Spleen (tissue), 7 donors: Measurements from ENCODE around the gene SRSF8.

Experiments used
- POLR2AphosphoS5 ChIP-seq, 3 donors: sonication (generic); formaldehyde crosslinking; IDR thresholded peaks; one replicate each; pipeline ENCODE4 v1.5.1; 2017; ENCODE audit warnings: antibody characterized with exemption in 3 of 3
- TF ChIP-seq, protein P1 (sequence below), 11 experiments: fragments of 200-600 bp in 7 of 11; fragments of 450-650 bp in 4 of 11; sonication (generic) in 4 of 11; IDR thresholded peaks in 8 of 11; conservative IDR thresholded peaks in 3 of 11; 1 replicate in 7 of 11; 2 replicates in 4 of 11; pipeline versions ENCODE4 v1.4.0 to v1.8.0; 2016 to 2021; ENCODE audit warnings: antibody characterized with exemption in 11 of 11, inconsistent platforms in 4 of 11, mild to moderate bottlenecking in 1 of 11
- donor health status: DM: no; HTN: no; CAD: no; lungs with moderate emphysema.
- donor health status: DM: no; HTN: no; CAD: no.
- donor health status: DM: no; HTN: no; CAD: no.

DNA sequence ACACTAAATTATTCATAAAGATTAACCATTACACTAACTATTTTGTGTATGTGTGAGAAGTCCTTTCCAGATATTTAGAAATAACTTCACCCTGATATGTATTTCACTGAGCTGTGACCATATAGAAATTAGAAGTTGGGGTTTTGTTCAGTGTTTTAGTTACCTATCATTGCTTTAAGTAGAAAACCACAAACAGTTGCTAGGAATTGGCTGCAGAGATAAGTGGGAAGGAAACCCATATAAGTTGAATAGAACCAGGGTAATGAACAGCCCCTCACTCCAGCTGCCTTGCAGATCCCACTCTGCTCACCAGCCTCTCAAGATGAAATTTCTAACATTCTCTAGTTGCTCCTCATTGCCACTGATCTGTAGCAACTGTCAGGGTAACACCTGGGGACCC lies 10.3 kb downstream of the SRSF8 start:
- no peak for TF ChIP-seq POLR2AphosphoS5 (IDR thresholded peaks at IDR 0.05)
- TF ChIP-seq, protein P1, sequence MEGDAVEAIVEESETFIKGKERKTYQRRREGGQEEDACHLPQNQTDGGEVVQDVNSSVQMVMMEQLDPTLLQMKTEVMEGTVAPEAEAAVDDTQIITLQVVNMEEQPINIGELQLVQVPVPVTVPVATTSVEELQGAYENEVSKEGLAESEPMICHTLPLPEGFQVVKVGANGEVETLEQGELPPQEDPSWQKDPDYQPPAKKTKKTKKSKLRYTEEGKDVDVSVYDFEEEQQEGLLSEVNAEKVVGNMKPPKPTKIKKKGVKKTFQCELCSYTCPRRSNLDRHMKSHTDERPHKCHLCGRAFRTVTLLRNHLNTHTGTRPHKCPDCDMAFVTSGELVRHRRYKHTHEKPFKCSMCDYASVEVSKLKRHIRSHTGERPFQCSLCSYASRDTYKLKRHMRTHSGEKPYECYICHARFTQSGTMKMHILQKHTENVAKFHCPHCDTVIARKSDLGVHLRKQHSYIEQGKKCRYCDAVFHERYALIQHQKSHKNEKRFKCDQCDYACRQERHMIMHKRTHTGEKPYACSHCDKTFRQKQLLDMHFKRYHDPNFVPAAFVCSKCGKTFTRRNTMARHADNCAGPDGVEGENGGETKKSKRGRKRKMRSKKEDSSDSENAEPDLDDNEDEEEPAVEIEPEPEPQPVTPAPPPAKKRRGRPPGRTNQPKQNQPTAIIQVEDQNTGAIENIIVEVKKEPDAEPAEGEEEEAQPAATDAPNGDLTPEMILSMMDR (IDR thresholded peaks at IDR 0.05 in 8 of 11, conservative IDR thresholded peaks at IDR 0.05 in 3 of 11) = no peak
